IPS-11a (cell line): ENCODE data around the gene NCLN.
"Not testable (repeated sequence)": the region's sequence is repeated elsewhere in the genome, so short reads cannot be mapped to it uniquely, and the experiment has no call there.

Source experiments
- H3K4me3 ChIP-seq: one replicate; pipeline ENCODE4 v1.5.1; 2013; ENCODE audit warnings: low read depth, low read length, control low read depth

The NCLN gene

DNA sequence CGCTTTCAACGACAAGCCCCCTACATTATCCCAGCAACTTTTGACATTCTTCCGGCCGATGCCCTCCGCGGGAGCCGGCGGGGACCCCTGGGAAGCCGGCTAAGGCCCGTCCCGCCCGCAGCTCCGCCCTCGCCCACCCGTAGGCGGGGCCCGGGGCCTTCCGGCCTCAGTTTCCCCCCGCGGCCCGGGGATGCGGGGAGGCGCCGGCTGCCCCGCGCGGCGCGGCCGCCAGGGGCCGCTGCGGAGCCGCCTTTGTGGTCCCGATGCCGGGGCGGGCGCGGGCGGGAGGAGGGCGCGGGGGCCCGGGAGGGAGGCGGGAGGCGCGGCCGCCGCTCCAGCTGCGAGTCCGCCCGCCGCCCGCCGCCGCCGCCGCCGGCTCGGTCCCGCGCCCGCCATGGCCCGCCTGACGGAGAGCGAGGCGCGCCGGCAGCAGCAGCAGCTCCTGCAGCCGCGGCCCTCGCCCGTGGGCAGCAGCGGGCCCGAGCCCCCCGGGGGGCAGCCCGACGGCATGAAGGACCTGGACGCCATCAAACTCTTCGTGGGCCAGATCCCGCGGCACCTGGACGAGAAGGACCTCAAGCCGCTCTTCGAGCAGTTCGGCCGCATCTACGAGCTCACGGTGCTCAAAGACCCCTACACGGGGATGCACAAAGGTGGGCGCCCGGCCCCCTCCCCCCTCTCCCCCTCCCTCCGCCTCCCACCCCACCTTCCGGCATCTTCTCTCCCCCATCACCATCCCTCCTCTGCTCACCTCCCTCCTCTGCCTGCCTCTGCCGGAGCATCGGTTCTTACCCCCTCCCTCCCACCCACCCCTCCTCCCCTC is 38.8 kb downstream of the NCLN start, which contains the start of gene CELF5:
Gene CELF5, plus strand, starts transcription at position 316 of the 823 bp plus-strand sequence. Its CDS starts 79 bp downstream, at position 395.
- peak within 1 kb of the TSS; percentile 58 for H3K4me3 ChIP-seq

DNA sequence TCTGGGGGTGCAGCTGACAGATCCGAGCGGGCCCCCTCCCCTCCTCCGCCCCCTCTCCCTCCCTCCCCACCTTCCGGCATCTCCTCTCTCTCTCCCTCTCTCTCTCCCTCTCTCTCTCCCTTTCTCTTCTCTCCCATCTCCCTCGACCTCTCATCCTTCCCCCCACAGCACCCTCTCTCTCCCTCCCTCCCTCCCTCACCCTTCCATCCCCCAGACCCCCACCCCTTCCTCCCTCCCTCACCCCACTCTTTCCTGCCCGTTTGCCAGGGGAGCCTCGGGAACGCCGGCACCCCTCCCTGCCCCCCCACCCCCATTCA is 39.4 kb downstream of the NCLN start:
- H3K4me3 ChIP-seq, result no peak overlapping the region

DNA sequence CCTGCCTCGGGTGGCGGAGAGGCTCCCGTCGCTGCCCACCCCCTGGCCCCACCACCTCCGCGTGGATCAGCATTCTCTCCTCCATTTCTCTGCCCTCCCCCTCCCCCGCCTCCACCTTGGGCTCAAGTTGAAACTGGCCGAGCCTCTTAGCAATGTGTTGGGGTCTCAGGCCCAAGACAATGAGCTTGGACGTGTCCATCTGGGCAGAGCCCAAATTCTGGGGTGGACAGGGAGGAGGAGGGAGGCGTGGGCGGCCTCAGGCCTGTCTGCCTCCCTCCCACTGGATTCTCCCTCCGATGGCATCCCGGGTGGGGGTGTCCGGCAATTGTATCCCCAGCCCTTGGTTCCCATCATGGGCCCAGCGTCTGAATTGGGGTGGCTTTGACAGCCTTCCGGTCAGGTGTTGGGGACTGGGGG is 40.0 kb downstream of the NCLN start:
- H3K4me3 ChIP-seq, result peak overlapping the region; percentile 13

DNA sequence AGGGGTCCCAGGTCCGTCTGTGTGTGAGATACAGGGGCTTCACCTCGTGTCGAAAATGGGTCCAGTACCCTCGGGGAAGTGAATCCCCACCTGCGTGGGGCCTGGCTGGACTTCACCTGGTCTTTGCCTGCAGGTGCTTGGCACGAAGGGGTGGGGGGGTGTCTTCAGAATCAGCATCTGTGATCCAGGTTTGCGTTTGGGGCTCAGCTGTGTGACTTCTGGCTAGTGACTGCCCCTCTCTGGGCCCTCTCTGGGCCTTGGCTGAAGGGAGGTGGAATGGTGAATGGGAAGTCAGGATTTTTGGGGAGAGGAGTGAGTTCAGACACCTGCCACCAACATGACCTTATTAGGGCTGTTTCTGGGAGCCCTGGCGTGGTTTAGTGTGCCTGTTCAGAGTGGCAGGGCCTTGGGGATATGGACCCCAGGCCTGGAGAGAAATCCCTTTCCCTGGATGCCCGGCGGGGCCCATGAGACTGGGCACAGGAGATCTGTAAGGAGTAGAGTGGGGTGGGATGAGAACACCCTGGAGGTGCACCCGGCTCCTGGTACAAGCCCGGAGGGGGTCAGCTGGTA is 41.4 kb downstream of the NCLN start:
- no peak overlapping the region for H3K4me3 ChIP-seq

DNA sequence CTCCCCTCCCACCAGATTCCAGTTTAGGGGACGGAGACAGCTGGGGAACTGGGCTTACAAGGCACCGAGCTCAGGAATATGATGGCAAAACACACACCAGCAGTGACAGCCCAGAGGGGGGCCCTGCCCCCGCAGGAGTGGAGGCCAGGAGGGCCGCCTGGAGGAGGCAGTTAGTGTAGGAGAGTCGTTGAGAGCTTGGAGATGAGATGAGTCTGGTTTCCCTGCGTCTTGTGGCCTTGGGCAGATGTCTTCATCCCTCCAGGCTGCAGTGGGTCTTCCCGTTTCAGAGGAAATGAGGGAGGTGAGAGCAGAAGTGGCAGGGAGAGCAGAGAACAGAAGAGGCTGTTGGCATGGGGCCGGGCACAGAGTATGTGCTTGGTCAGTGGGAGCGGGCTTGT is 43.6 kb downstream of the NCLN start:
- H3K4me3 ChIP-seq, result no peak overlapping the region

DNA sequence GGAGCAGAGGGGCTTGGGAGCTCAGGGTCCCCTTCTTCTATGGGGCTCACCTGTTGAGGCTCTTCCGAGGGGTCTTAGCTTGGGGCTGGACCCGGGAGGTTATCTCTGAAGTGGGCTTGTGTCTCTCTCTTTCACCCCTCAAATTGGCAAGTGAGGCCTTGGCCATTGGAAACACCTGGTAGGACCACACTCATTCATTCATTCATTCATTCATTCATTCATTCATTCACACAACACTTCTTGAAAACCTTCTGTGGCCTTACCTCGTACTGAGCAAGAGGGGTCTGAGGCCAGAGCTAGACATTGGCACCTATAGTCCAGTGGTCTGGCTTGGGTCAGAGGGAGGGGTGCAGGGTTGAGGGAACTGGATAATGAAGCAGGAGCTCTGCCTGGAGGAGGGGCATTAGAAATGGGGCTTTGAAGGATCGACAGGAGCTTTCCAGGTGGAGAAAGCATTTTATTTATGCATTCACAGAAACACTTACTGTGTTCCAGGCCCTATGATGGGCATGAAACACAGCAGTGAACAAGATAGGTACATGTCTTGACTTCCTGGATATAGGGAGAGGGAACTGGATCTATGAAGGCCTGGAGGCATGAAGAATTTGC is 44.3 kb downstream of the NCLN start:
- H3K4me3 ChIP-seq, result no peak overlapping the region

DNA sequence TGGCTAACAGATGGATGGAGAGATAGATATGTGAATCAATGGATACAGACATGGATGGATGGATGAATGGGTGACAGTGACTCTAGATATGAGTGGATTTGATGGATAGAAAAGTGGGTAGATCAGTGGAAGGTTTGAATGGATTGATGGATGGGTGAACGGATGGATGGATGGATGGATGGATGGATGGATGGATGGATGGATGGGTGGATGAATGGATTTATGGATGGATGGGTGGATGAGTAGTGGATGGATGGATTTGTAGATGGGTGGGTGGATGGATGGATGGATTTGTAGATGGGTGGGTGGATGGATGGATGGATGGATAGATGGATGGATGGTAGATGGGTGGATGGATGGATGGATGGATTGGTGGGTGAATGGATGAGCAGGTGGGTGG is 45.6 kb downstream of the NCLN start:
- no peak overlapping the region for H3K4me3 ChIP-seq

DNA sequence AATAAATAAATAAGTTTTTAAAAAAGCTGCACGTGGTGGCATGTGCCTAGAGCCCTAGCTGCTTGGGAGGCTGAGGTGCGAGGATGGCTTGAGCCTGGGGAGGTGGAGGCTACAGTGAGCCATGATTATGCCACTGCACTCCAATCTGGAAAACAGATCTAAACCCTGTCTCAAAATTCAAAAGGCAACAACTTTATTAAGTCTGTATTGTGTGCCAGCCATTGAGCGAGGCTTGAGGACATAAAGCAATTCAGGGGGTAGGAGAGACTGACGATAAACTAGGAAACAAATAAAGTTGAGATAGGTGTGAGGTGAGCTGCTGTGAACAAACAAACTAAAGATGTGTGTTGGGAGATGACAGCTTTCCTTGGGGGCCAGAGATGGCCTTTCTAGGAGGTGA is 47.4 kb downstream of the NCLN start:
- no peak overlapping the region for H3K4me3 ChIP-seq

DNA sequence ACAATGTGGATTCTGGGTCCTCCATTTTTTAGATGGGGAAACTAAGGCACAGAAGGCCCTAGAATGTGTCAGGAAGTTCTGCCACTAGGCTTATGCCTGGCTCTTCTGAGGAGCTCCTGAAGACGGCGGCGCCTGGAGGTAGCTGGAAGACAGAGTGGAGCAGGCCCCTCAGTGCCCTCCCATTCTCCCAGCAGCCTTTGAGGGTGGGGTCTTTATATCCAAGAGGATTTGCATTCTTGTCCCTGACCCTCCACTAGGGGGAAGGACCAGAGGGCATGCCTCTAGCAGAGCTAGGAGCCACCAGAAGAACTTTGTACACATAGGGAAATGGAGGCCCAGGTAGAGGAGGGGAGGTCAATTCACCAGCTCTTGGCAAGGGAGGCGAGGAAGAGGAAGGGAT is 48.1 kb downstream of the NCLN start:
- no peak overlapping the region for H3K4me3 ChIP-seq

DNA sequence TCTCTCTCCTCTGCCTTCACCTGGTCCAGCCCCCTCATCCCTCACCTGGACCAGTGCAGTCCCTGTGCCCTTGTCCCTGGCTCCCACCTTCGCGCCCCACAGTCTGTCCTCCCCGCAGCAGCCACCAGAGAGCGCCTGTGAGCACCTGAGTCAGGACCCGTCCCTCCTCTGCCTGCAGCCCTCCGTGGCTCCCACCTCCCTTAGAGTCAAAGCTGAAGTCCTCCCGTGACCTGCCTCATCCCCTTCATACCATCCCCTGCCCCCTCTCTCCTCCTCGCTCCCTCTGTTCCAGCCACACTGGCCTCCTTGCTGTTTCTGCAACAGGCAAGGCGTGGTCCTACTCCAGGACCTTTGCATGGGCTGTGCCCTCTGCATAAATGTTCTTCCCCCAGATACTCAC is 49.1 kb downstream of the NCLN start:
- no peak overlapping the region for H3K4me3 ChIP-seq

DNA sequence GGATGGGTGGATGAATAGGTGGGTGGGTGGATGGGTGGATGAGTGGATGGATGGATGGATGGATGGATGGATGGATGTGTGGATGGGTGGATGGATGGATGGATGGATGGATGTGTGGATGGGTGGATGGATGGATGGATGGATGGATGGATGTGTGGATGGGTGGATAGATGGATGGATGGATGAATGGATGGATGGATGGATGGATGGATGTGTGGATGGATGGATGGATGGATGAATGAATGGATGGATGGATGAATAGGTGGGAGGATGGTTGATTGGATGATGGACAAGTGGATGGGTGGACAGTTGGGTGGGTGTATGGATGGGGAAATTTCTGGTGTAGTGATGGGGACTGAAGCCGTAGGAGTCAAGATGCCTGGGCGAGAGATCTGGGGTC is 49.9 kb downstream of the NCLN start:
- H3K4me3 ChIP-seq, result not testable (repeated sequence)

DNA sequence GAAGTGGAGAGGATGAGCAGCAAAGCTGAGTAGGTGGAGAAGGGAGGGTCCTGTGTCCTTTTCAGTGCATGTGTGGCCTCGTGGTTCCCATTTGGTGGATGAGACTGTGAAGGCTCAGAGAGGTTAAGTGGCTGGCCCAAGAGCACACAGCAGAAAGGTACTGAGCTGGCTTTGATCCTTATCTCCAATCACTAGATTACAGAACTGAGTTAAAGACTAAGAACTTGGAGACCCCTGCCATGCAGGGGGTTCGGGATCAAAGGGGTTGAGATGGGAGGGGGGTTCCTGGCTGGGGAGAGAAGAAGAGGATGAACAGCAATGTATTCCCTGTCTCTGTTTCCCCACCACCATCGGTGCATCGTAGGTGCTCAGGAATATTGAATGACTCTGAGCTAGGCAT is 50.5 kb downstream of the NCLN start:
- no peak overlapping the region for H3K4me3 ChIP-seq

DNA sequence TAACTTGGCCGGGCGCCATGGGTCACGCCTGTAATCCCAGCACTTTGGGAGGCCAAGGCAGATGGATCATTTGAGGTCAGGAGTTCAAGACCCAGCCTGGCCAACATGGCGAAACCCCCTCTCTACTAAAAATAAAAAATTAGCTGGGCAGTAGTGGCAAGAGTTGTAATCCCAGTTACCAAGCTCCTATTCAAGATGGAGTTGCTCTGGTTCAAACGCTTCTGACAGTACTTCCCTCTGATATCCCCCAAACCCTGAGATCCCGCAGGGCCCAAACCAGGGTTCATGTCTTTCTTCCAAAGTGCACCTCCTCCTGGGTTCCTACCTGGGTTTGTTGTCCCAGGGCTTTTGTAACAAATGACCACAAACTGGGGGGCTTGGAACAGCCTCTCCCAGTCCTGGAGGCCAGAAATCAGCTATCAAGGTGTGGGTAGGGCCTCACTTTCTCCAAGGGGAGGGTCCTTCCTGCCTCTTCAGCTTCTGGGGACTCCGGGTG is 52.4 kb downstream of the NCLN start:
- no peak overlapping the region for H3K4me3 ChIP-seq

DNA sequence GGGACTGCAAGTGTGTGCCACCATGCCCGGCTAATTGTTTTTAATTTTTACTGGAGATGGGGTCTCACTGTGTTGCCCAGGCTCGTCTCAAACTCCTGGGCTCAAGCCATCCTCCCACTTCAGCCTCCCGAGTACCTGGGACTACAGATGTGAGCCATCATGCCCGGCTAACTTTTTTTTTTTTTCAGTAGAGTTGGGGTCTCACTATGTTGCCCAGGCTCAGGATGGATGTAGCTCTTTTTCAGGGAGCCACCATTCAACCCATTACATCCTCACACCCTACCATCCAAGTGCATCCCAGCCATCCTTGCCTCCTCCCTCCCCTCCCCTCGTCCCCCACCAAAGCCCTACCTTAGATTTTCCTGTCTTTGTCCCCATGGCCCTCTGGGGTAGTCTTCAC is 53.6 kb downstream of the NCLN start:
- no peak overlapping the region for H3K4me3 ChIP-seq

DNA sequence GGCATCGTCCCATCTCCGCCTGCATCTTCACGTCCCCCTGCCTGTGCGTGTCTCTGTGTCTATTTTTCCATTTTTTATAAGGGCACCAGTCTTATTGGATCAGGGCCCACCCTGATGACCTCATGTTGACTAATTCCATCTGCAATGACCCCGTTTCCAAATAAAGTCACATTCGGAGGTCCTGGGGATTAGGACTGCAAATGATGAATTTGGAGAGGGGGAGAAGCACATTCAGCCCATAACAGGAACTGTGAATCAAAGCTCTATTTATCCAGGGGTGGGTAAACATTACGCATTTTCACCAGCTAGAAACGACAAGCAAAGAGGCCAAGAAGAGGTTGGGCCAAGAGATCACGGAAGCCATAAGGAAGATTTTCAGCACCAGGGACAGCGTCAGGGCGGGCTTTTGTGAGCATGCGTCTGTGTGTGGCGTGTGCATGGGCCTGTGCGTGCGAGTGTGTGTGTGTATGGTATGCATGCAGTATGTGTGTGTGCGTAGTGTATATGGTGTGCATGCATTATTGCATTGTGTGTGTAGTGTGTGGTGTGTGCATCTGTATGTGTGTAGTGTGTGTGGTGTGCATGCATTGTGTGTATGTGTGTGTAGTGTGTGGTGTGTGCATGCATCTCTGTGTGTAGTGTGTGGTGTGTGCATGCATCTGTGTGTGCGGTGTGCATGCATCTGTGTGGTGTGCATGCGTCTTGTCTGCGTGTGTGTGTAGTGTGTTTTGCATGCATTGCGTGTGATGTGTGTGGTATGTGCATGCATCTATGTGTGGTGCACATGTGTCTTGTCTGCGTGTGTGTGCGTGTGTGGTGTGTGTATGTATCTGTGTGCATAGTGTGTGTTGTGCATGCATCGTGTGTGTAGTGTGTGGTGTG is 58.3 kb downstream of the NCLN start:
- no peak overlapping the region for H3K4me3 ChIP-seq

DNA sequence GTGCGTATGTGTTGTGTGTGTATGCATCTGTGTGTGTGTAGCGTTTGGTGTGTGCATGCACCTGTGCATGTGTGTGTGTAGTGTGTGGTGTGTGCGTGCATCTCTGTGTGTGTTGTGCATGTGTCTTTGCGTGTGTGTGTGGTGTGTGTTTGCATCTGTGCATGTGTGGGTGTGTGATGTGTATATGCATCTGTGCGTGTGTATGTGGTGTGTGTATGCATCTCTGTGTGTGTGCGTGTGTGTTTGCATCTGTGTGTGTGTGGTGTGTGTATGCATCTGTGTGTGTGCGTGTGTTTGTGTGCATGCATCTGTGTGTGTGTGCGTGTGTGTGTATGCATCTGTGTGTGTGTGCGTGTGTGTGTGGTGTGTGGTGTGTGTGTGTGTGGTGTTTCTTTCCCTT is 59.3 kb downstream of the NCLN start:
- H3K4me3 ChIP-seq, result no peak overlapping the region

DNA sequence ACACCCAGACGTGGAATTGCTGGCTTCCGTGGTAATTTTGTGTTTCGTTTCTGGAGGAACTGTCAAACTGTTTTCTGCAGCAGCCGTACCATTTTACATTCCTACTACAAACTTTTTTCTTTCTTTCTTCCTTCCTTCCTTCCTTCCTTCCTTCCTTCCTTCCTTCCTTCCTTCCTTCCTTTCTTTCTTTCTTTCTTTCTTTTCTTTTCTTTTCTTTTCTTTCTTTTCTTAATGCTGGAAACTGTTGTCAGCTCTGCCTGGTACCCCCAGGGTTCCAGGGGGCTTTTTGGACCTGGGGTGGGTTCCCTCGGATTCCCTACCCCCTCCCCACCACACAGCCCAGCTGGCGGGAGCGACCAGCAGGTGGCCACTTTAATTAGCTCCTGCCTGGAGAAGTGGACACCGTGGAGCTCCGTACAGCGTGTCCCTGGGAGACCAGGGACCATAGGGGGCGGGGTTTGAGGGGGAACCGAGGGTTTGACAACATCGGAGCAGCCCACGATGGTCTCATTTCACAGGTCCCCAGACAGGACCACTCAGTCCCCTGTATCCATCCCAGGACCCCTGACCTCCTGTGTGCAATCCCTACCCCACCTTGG is 63.1 kb downstream of the NCLN start:
- no peak overlapping the region for H3K4me3 ChIP-seq

DNA sequence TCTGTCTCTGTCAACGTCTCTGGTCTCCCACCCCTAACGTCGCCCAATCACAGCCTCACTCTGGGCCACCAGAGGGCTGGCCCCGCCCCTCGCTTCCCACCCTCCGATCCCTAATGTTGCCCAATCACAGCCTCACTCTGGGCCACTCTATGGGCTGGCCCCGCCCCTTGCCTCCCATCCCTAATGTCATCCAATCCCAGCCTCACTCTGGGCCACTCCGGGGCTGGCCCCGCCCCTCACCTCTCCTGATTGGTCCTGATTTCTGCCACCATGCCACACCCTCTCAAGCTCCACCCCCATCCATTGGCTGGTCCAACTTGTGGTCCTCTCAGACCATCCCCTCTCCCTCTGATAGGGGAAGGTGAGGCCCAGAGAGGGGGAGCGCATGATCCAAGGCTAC is 63.7 kb downstream of the NCLN start:
- H3K4me3 ChIP-seq, result no peak overlapping the region

DNA sequence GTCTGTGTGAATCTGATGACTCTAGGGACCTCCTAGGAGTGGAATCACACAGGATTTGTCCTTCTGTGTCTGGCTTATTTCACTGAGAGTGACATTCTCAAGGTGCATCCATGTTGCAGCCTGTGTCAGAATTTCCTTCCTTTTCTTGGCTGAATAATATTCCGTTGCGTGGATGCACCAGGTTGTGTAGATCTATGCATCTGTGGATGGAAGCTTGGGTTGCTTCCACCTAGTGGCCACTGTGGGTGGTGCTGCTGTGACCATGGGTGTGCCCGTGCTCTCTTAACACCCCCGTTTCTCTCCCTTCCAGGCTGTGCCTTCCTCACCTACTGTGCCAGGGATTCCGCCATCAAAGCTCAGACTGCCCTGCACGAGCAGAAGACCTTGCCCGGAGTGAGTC is 64.9 kb downstream of the NCLN start:
- no peak overlapping the region for H3K4me3 ChIP-seq

DNA sequence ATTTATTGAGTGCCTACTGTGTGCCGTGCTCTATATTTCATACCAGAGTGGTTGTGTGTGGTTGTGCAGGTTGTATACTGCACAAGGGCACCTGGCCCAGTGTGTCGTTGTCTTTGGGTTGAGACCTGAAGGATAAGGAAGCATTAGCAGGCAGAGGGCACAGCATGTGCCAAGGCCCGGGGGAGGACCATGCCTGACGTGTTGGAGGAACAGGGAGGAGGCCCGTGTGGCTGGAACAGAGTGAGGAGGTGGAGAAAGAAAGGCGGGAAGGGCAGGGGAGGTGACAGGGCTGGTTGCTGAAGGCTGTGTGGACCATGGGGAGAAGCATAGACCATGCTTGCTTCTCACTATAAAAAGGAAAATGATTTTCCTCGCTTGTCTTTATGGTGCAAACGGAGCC is 65.5 kb downstream of the NCLN start:
- no peak overlapping the region for H3K4me3 ChIP-seq

DNA sequence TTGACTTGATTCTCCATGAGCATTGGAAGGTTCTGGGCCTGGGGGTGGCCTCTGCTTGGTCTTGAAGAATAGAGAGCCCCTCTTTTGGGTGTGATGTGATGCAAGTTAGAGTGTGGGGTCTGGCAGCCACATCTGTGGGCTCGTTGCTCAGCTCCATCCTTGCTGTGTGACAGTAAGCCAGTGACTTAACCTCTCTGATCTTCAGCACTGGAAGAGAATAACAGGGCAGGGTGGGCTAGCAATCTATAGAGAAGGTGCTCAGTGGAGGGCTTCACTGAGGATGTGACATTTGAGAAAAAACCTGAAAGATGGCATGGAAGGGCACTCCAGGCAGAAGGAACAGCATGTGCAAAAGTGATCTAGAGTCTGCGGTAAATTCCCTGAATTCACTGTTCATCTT is 66.9 kb downstream of the NCLN start:
- H3K4me3 ChIP-seq, result no peak overlapping the region
